Measurements from ENCODE around the gene CCNC.

DNA sequence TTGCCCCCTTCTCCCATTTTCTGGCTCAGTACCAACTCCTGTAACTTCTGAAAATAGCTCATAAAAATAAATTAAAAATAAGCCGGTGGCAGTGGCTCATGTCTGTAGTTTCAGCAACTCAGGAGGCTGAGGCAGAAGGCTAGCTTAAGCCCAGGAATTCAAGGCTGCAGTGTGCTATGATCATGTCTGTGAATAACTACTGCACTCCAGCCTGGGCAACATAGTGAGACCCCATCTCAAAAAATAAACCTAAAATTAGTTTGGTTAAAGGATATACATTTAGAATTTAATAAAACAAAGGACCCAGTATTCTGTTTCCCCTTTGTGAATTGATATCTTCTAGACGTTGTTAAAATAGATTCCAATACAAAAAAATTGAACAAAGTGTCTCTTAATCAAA is 48.7 kb upstream of the CCNC start:
- TF ChIP-seq GATA2 (IDR thresholded peaks at IDR 0.05; ENCODE audit: low read depth, low read length) (no peak), GATA3 (IDR thresholded peaks at IDR 0.05; ENCODE audit: low read depth, low read length) (no peak)
